Mononuclear cell (primary cell): ENCODE data around the gene NUDT14. TPM values are rescaled to one million over a fixed set of nuclear protein-coding genes. Genes with fewer than 3 reads are reported as not detected.

Experiments used
- H3K27me3 ChIP-seq: 2 replicates; pipeline ENCODE4 v1.6.0; 2011; ENCODE audit warnings: low read length, control low read depth; ENCODE audit not compliant: insufficient read depth
- H3K4me1 ChIP-seq: 2 replicates; pipeline ENCODE4 v1.5.1; 2011; ENCODE audit warnings: mild to moderate bottlenecking, low read length, control low read depth; ENCODE audit not compliant: insufficient read depth
- H3K4me3 ChIP-seq: 2 replicates; pipeline ENCODE4 v1.5.1; 2011; ENCODE audit warnings: mild to moderate bottlenecking, low read length, moderate library complexity
- H3K9me3 ChIP-seq: 2 replicates; pipeline ENCODE4 v1.5.1; 2011; ENCODE audit warnings: low read depth, mild to moderate bottlenecking, control low read depth, low read length
- total RNA-seq: library from RNA; depleted of rRNA; stranded (reverse); fragments of >200 nt; gene quantifications from one replicate; pipeline ENCODE4 v1.2.3, GENCODE V29; 2012

NUDT14 gene
- total RNA-seq = 6.3 TPM

- Histone ChIP-seq H3K27me3 (no peaks in the 10 kb centered on the region), H3K4me1 (peaks cover 25% of the 10 kb centered on the region), H3K9me3 (no peaks in the 10 kb centered on the region), H3K4me3 (peak within 1 kb of the TSS; percentile 28)
Observed at GRCh38 chr14:105180592-105181548, at the start of gene NUDT14. Gene NUDT14 (minus strand): TSS chr14:105181312. CDS start chr14:105181209, 103 bp downstream.

GRCh38 chr14:105229099-105229655 is 48.1 kb upstream of the NUDT14 start:
- no peak overlapping the region for H3K4me3 ChIP-seq
- H3K9me3 ChIP-seq = no peaks in the 10 kb centered on the region
- H3K4me1 ChIP-seq = no peaks in the 10 kb centered on the region
- no peaks in the 10 kb centered on the region for H3K27me3 ChIP-seq

- Histone ChIP-seq H3K4me3 (no peak overlapping the region), H3K27me3 (no peaks in the 10 kb centered on the region), H3K9me3 (no peaks in the 10 kb centered on the region), H3K4me1 (no peaks in the 10 kb centered on the region)
Observed at GRCh38 chr14:105228562-105228961, 47.5 kb upstream of the NUDT14 start.

GRCh38 chr14:105227346-105227745 is 46.2 kb upstream of the NUDT14 start:
- Histone ChIP-seq H3K27me3 (no peaks in the 10 kb centered on the region), H3K4me3 (no peak overlapping the region), H3K9me3 (no peaks in the 10 kb centered on the region), H3K4me1 (no peaks in the 10 kb centered on the region)

GRCh38 chr14:105226198-105226597 is 45.1 kb upstream of the NUDT14 start:
- no peaks in the 10 kb centered on the region for H3K4me1 ChIP-seq
- H3K4me3 ChIP-seq = no peak overlapping the region
- H3K9me3 ChIP-seq = no peaks in the 10 kb centered on the region
- no peaks in the 10 kb centered on the region for H3K27me3 ChIP-seq

- Histone ChIP-seq H3K9me3 (no peaks in the 10 kb centered on the region), H3K27me3 (no peaks in the 10 kb centered on the region)
Observed at GRCh38 chr14:105224845-105225570, 43.9 kb upstream of the NUDT14 start.

GRCh38 chr14:105223770-105224544 is 42.8 kb upstream of the NUDT14 start:
- H3K4me3 ChIP-seq = no peak overlapping the region
- H3K9me3 ChIP-seq = no peaks in the 10 kb centered on the region

More at GRCh38 chr14:105224845-105225570, 43.9 kb upstream of the NUDT14 start:
- no peak overlapping the region for H3K4me3 ChIP-seq
- H3K4me1 ChIP-seq = no peaks in the 10 kb centered on the region

GRCh38 chr14:105223260-105223659 is 42.1 kb upstream of the NUDT14 start:
- no peak overlapping the region for H3K4me3 ChIP-seq
- H3K27me3 ChIP-seq = no peaks in the 10 kb centered on the region
- H3K4me1 ChIP-seq = no peaks in the 10 kb centered on the region
- H3K9me3 ChIP-seq = no peaks in the 10 kb centered on the region

More at GRCh38 chr14:105223770-105224544, 42.8 kb upstream of the NUDT14 start:
- Histone ChIP-seq H3K27me3 (no peaks in the 10 kb centered on the region), H3K4me1 (no peaks in the 10 kb centered on the region)

- Histone ChIP-seq H3K9me3 (no peaks in the 10 kb centered on the region), H3K4me3 (no peak overlapping the region), H3K27me3 (no peaks in the 10 kb centered on the region), H3K4me1 (no peaks in the 10 kb centered on the region)
Observed at GRCh38 chr14:105221598-105222178, 40.6 kb upstream of the NUDT14 start.

GRCh38 chr14:105220699-105221597 is 39.8 kb upstream of the NUDT14 start:
- Histone ChIP-seq H3K4me1 (no peaks in the 10 kb centered on the region), H3K27me3 (no peaks in the 10 kb centered on the region), H3K9me3 (no peaks in the 10 kb centered on the region), H3K4me3 (no peak overlapping the region)

- Histone ChIP-seq H3K4me3 (no peak overlapping the region), H3K27me3 (no peaks in the 10 kb centered on the region), H3K9me3 (no peaks in the 10 kb centered on the region), H3K4me1 (no peaks in the 10 kb centered on the region)
Observed at GRCh38 chr14:105219753-105220152, 38.6 kb upstream of the NUDT14 start.

GRCh38 chr14:105219043-105219612 is 38.0 kb upstream of the NUDT14 start:
- Histone ChIP-seq H3K4me3 (no peak overlapping the region), H3K4me1 (no peaks in the 10 kb centered on the region), H3K27me3 (no peaks in the 10 kb centered on the region), H3K9me3 (no peaks in the 10 kb centered on the region)

- Histone ChIP-seq H3K27me3 (no peaks in the 10 kb centered on the region), H3K9me3 (no peaks in the 10 kb centered on the region), H3K4me3 (no peak overlapping the region), H3K4me1 (no peaks in the 10 kb centered on the region)
Observed at GRCh38 chr14:105218611-105219010, 37.5 kb upstream of the NUDT14 start.
